K562 (cell line): ENCODE results near the gene HPD. TPM values are rescaled to one million over a fixed set of nuclear protein-coding genes. Genes with fewer than 3 reads are reported as not detected.

Source experiments
- ATAC-seq: fragments of 200-7000 bp; cut with Tn5 transposase; 3 replicates; pipeline ENCODE4 v1.9.1; 2020; ENCODE audit warnings: moderate library complexity
- BruUV-seq: library from RNA; stranded (reverse); fragments of 400-500 nt; replicated peaks from 2 replicates; lab custom pipeline; 2021; lab: Mats Ljungman, UMichigan
- CTCF ChIA-PET: fragments of 300-600 bp; formaldehyde crosslinking; extraction: SDS; loops from one replicate; lab custom pipeline; 2021; ENCODE audit warnings: low intra/inter-chr PET ratio; lab: Yijun Ruan, JAX
- POLR2A ChIA-PET: fragments of 300-600, 350-650 bp; sonication (Branson Sonifier 250); formaldehyde crosslinking; extraction: SDS; loops from one replicate; lab custom pipeline; 2021; ENCODE audit warnings: antibody characterized with exemption, inconsistent platforms; lab: Yijun Ruan, JAX
- DNase-seq, 4 experiments: peaks; one replicate each; pipeline versions ENCODE4 v3.0.0 to v3.0.0-alpha.2; 2011 to 2018; ENCODE audit warnings: low spot score in 3 of 4, mixed read lengths in 3 of 4; ENCODE audit errors: extremely low read depth in 1 of 4
- FAIRE-seq: peaks from 2 replicates; lab custom pipeline; 2011; peaks lifted over from hg19 to GRCh38; lab: Jason Lieb, UNC
- H2AFZ ChIP-seq: 2 replicates; pipeline ENCODE4 v1.6.0; 2011; ENCODE audit warnings: low read depth, low read length, control low read depth, inconsistent platforms
- H3K27ac ChIP-seq: fragments of 200-600 bp; 3 replicates; pipeline ENCODE4 v1.8.0; 2011; ENCODE audit warnings: low read depth, mild to moderate bottlenecking, control low read depth, inconsistent platforms, low read length, moderate library complexity, mixed read lengths; ENCODE audit errors: extremely low read depth
- H3K27me3 ChIP-seq, 2 experiments: fragments of 300-600 bp in 1 of 2; 2 replicates in 1 of 2; 3 replicates in 1 of 2; pipeline versions ENCODE4 v1.6.0 to v1.8.0; 2011; ENCODE audit warnings: inconsistent platforms in 2 of 2, low read length in 2 of 2, mild to moderate bottlenecking in 1 of 2, mixed read lengths in 1 of 2, moderate library complexity in 1 of 2; ENCODE audit not compliant: control insufficient read depth in 2 of 2, insufficient read depth in 2 of 2
- H3K36me3 ChIP-seq: fragments of 300-600 bp; 3 replicates; pipeline ENCODE4 v1.8.0; 2011; ENCODE audit warnings: mild to moderate bottlenecking, low read length, inconsistent platforms; ENCODE audit not compliant: control insufficient read depth, insufficient read depth
- H3K4me1 ChIP-seq, 2 experiments: fragments of 200-600 bp in 1 of 2; replicated peaks in 1 of 2; 2 replicates in 1 of 2; 3 replicates in 1 of 2; pipeline versions ENCODE4 v1.5.1 to v1.8.0; 2011; ENCODE audit warnings: inconsistent platforms in 2 of 2, low read length in 2 of 2, mild to moderate bottlenecking in 1 of 2, mixed read lengths in 1 of 2, moderate library complexity in 1 of 2; ENCODE audit not compliant: control insufficient read depth in 2 of 2, insufficient read depth in 2 of 2
- H3K4me2 ChIP-seq: 2 replicates; pipeline ENCODE4 v1.6.1; 2011; ENCODE audit warnings: low read length, control low read depth, inconsistent platforms, mixed read lengths; ENCODE audit not compliant: insufficient read depth
- H3K4me3 ChIP-seq: fragments of 200-600 bp; sonication (generic), shearing (Covaris generic); 2 replicates; pipeline ENCODE4 v1.5.1; 2016; ENCODE audit warnings: control low read depth, inconsistent platforms
- H3K79me2 ChIP-seq: fragments of 200-600 bp; 3 replicates; pipeline ENCODE4 v1.8.0; 2011; ENCODE audit warnings: low read length, inconsistent platforms; ENCODE audit not compliant: control insufficient read depth, insufficient read depth
- H3K9ac ChIP-seq, 2 experiments: 2 replicates each; pipeline versions ENCODE4 v1.6.0 to v1.6.1; 2011; ENCODE audit warnings: low read depth in 2 of 2, low read length in 2 of 2, control low read depth in 1 of 2, inconsistent platforms in 1 of 2, mild to moderate bottlenecking in 1 of 2, mixed read lengths in 1 of 2; ENCODE audit not compliant: insufficient read depth in 1 of 2
- H3K9me1 ChIP-seq: one replicate; pipeline ENCODE4 v1.6.0; 2011; ENCODE audit warnings: inconsistent platforms, mild to moderate bottlenecking, low read length, moderate library complexity; ENCODE audit not compliant: control insufficient read depth, insufficient read depth
- H3K9me3 ChIP-seq: replicated peaks from 2 replicates; pipeline ENCODE4 v1.5.1; 2011; ENCODE audit warnings: low read depth, low read length, inconsistent platforms; ENCODE audit not compliant: control insufficient read depth, insufficient read depth
- H4K20me1 ChIP-seq: replicated peaks from 2 replicates; pipeline ENCODE4 v1.6.1; 2011; ENCODE audit warnings: low read length, inconsistent platforms, mixed read lengths; ENCODE audit not compliant: control insufficient read depth, insufficient read depth
- BHLHE40 ChIP-seq: IDR thresholded peaks from 2 replicates; pipeline ENCODE4 v1.6.1; 2011; ENCODE audit warnings: low read length, improper control_type of control experiment
- DPF2 ChIP-seq: fragments of 450-650 bp; IDR thresholded peaks from 2 replicates; pipeline ENCODE4 v1.6.1; 2016
- EP300 ChIP-seq: IDR thresholded peaks from 2 replicates; pipeline ENCODE4 v1.6.1; 2012; ENCODE audit warnings: low read length, improper control_type of control experiment
- ESRRA ChIP-seq: fragments of 450-650 bp; IDR thresholded peaks from 2 replicates; pipeline ENCODE4 v1.6.1; 2014; ENCODE audit warnings: low read depth, mild to moderate bottlenecking, moderate library complexity, borderline replicate concordance
- HSF4 ChIP-seq: fragments of 250-450 bp; sonication (Bioruptor Pico); IDR thresholded peaks from 2 replicates; pipeline ENCODE4 v2.1.2; 2022; ENCODE audit warnings: mild to moderate bottlenecking, moderate library complexity, borderline replicate concordance
- KLF16 ChIP-seq: IDR thresholded peaks from 2 replicates; pipeline ENCODE4 v1.6.1; 2016; ENCODE audit warnings: antibody characterized with exemption
- NFIC ChIP-seq: fragments of 450-650 bp; IDR thresholded peaks from 2 replicates; pipeline ENCODE4 v1.6.1; 2017; ENCODE audit warnings: mild to moderate bottlenecking, inconsistent platforms
- NFRKB ChIP-seq: fragments of 450-650 bp; IDR thresholded peaks from 2 replicates; pipeline ENCODE4 v1.6.1; 2016; ENCODE audit warnings: low read depth
- OTX1 ChIP-seq: fragments of 450-650 bp; formaldehyde crosslinking; IDR thresholded peaks from 2 replicates; pipeline ENCODE4 v1.4.0; 2022; ENCODE audit warnings: mild to moderate bottlenecking
- SMARCE1 ChIP-seq: fragments of 450-650 bp; IDR thresholded peaks from 2 replicates; pipeline ENCODE4 v1.7.1; 2016; ENCODE audit warnings: mild to moderate bottlenecking
- WGBS: fragments of 100-300 bp; shearing (Covaris generic); methylation state at CpG from one replicate; pipeline ENCODE4 v1.1.6; 2016; ENCODE audit warnings: low coverage, mixed read lengths; ENCODE audit not compliant: insufficient coverage; ENCODE audit errors: missing lambda C conversion rate; 5-methylcytosine and 5-hydroxymethylcytosine counted together
- in situ Hi-C: fragments of 300-500 bp; cut with MboI; formaldehyde crosslinking; loops from 4 replicates; pipeline ENCODE4 v1.15.0; 2018; ENCODE audit warnings: inconsistent platforms, mixed read lengths
- intact Hi-C: fragments of 100-400 bp; cut with micrococcal nuclease; formaldehyde crosslinking; loops from 2 replicates; pipeline ENCODE4 v1.14.2; 2022
- polyA plus RNA-seq, 8 experiments: library from polyadenylated mRNA; depleted of rRNA in 4 of 8; stranded (reverse) in 5 of 8; unstranded in 3 of 8; fragments of >200 nt; fragmentation: Nextera tagmentation in 2 of 8; fragmentation: Illumina TruSeq in 1 of 8; extraction: Ambion mirVana in 2 of 8; extraction: Trizol in 1 of 8; gene quantifications; 2 replicates each; pipeline versions ENCODE4 v1.2.1 to v1.2.3, GENCODE V29; 2011 to 2014; ENCODE audit warnings: inconsistent platforms in 1 of 8, missing spikeins in 1 of 8
- total RNA-seq, 7 experiments: library from RNA; depleted of rRNA in 6 of 7; stranded (reverse); fragments of >200 nt in 6 of 7; fragmentation: Illumina TruSeq in 2 of 7; extraction: Trizol in 2 of 7; gene quantifications; 2 replicates each; pipeline versions ENCODE4 v1.2.1 to v1.2.3, GENCODE V29; 2011 to 2021; ENCODE audit warnings: low replicate concordance in 1 of 7
- TF ChIP-seq, protein P1 (sequence below): sonication (generic); formaldehyde crosslinking; IDR thresholded peaks from 2 replicates; pipeline ENCODE4 v1.8.0; 2022; ENCODE audit warnings: missing genetic modification reagents, mild to moderate bottlenecking, moderate library complexity, borderline replicate concordance
- TF ChIP-seq, protein P2 (sequence below), 2 experiments: IDR thresholded peaks; 2 replicates each; pipeline ENCODE4 v1.6.1; 2011; ENCODE audit warnings: borderline replicate concordance in 1 of 2, control low read depth in 1 of 2, low read depth in 1 of 2, low read length in 1 of 2, mild to moderate bottlenecking in 1 of 2, mixed read lengths in 1 of 2, moderate library complexity in 1 of 2; ENCODE audit not compliant: insufficient read depth in 1 of 2, insufficient read length in 1 of 2, poor library complexity in 1 of 2, severe bottlenecking in 1 of 2; ENCODE audit errors: extremely low read depth in 1 of 2

Gene HPD
- total and polyA plus RNA-seq, 9 of the 15 experiments (the other 6 are each of a cell fraction or from before 2014, with no cell fraction given) = 0.06 to 0.29 (median 0.07) TPM; not detected in 4

DNA sequence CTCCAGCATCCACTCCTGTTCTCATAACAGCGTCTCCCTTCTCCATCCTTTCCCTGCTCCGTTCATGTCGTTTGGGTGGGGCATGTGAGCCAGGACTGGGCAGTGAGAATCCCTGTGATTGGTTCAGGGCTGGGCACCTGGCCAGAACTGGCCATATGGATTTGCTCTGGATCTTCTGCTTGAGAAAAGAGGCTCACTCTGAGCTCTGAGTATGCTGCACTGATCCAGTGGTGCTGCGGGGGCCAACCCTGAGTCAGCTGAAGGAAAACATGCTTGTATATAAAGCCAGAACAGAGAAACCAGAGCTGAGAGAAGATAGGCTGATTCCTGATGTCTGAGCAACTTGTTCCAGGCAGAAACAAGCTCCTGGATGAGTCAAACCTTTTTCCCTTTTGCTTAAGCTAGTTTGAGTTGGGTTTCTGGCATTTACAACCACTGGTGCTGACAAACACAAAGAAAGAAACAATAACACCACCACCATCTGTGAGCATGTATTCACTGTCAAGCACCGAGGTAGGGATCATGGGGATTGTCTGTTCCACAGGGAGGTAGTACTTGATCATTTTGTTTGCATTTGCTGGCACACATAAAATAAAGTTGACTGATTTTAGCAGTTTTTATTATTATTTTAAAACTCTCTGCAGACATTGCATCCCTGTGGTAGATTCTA lies 14.0 kb upstream of the HPD start:
- TF ChIP-seq NFIC (peak; percentile 69), OTX1 (no peak)
- TF ChIP-seq, protein P1, sequence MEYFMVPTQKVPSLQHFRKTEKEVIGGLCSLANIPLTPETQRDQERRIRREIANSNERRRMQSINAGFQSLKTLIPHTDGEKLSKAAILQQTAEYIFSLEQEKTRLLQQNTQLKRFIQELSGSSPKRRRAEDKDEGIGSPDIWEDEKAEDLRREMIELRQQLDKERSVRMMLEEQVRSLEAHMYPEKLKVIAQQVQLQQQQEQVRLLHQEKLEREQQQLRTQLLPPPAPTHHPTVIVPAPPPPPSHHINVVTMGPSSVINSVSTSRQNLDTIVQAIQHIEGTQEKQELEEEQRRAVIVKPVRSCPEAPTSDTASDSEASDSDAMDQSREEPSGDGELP (CRISPR knock-in tag) = 0 out of 2 replicates have a peak, but pooled peaks have one; percentile 15
- Histone ChIP-seq H3K9ac (no peak overlapping the region), H3K4me2 (no peak overlapping the region), H3K4me3 (no peak overlapping the region), H3K9me1 (no peaks in the 10 kb centered on the region), H3K9me3 (no peaks in the 10 kb centered on the region), H3K36me3 (no peaks in the 10 kb centered on the region), H3K4me1 (peaks cover 5 to 11% of the 10 kb centered on the region in 2 experiments), H2AFZ (peak overlapping the region; percentile 52), H3K27me3 (no peaks in the 10 kb centered on the region), H4K20me1 (no peaks in the 10 kb centered on the region), H3K79me2 (no peaks in the 10 kb centered on the region), H3K27ac (no peak overlapping the region)
- CTCF ChIA-PET = no interaction called here
- 37% methylated on average over 5 of the region's 5 CpGs for WGBS
- POLR2A ChIA-PET = no interaction called here
- intact Hi-C loops (no loop called here), in situ Hi-C loops (no loop called here)
- DNase-seq = peak in 1 of 4 experiments; percentile 27
- BruUV-seq = no TSS peak
- ATAC-seq = peak; percentile 31; the same call in 2 of the 3 replicates
- peak; percentile 15 for FAIRE-seq

DNA sequence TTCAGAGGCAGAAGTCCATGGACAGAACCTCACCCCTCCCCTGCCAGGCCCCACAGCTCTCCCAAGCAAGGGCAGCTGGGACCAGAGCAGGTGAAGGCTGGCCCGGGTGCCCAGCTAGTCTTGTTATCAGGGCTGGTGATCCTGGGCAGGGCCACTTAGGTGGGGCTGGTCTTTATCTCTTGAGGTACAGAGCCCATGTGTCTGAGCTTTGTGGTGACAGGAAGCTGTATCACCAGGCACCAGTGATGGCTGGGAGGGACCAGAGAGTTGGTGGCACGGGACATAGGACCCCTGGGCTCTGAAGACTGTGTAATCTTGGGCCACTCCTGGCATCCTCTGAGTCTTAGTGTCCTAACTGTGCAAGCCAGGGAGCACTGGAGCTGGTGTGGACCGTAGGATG lies 12.8 kb upstream of the HPD start:
- Histone ChIP-seq H3K9me3 (no peaks in the 10 kb centered on the region), H3K9me1 (no peaks in the 10 kb centered on the region), H3K27ac (no peak overlapping the region), H3K4me1 (peaks cover 5 to 11% of the 10 kb centered on the region in 2 experiments), H3K79me2 (no peaks in the 10 kb centered on the region), H4K20me1 (no peaks in the 10 kb centered on the region), H3K4me3 (no peak overlapping the region), H3K27me3 (no peaks in the 10 kb centered on the region), H2AFZ (peak overlapping the region; percentile 45; the same call in 1 of the 2 replicates), H3K4me2 (no peak overlapping the region), H3K36me3 (no peaks in the 10 kb centered on the region), H3K9ac (peak overlapping the region in 1 of 2 experiments; percentile 23; a peak in 1 of 4 replicates)
- POLR2A ChIA-PET = interaction anchor here (0.6 to 2.1 kb wide), 4 partner anchors 10 to 221 kb away, joined by 3 to 9 read pairs (median 3); no protein-coding TSS in a partner anchor
- BruUV-seq = no TSS peak
- FAIRE-seq (no peak), DNase-seq (peak; percentile 44 to 58 (median 48)), ATAC-seq (peak; percentile 65)
- intact Hi-C loops = no loop called here
- WGBS = 21% methylated on average over 3 of the region's 3 CpGs
- in situ Hi-C loops = no loop called here
- CTCF ChIA-PET = no interaction called here
- TF ChIP-seq KLF16 (0 out of 2 replicates have a peak, but pooled peaks have one; percentile 23), DPF2 (0 out of 2 replicates have a peak, but pooled peaks have one; percentile 28), NFRKB (no peak), HSF4 (no peak), EP300 (0 out of 2 replicates have a peak, but pooled peaks have one; percentile 28), SMARCE1 (peak; percentile 24; the same call in 1 of the 2 replicates), BHLHE40 (peak; percentile 85), ESRRA (0 out of 2 replicates have a peak, but pooled peaks have one; percentile 21)
- TF ChIP-seq, protein P2, sequence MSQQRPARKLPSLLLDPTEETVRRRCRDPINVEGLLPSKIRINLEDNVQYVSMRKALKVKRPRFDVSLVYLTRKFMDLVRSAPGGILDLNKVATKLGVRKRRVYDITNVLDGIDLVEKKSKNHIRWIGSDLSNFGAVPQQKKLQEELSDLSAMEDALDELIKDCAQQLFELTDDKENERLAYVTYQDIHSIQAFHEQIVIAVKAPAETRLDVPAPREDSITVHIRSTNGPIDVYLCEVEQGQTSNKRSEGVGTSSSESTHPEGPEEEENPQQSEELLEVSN (IDR thresholded peaks at IDR 0.05; ENCODE audit: borderline replicate concordance in 1 of 2, extremely low read depth in 1 of 2, insufficient read depth in 1 of 2, insufficient read length in 1 of 2, low read depth in 1 of 2, low read length in 1 of 2, poor library complexity in 1 of 2, severe bottlenecking in 1 of 2) = no peak
